Keratinocyte (primary cell): Measurements from ENCODE around the gene GTF2H4. TPM values are rescaled to one million over a fixed set of nuclear protein-coding genes. Genes with fewer than 3 reads are reported as not detected.

Experiments
- DNase-seq: peaks from one replicate; pipeline ENCODE4 v3.0.0-alpha.2; 2011; ENCODE audit warnings: low read depth, missing footprints, low spot score
- FAIRE-seq: peaks from 2 replicates; lab custom pipeline; 2011; peaks lifted over from hg19 to GRCh38; lab: Jason Lieb, UNC
- H2AFZ ChIP-seq: 2 replicates; pipeline ENCODE4 v1.6.0; 2012; ENCODE audit warnings: low read length, control low read depth, inconsistent platforms; ENCODE audit not compliant: control insufficient read depth
- H3K27ac ChIP-seq: 2 replicates; pipeline ENCODE4 v1.5.1; 2011; ENCODE audit warnings: low read length; ENCODE audit not compliant: control insufficient read depth, insufficient read depth
- H3K27me3 ChIP-seq: 3 replicates; pipeline ENCODE4 v1.6.0; 2011; ENCODE audit warnings: low read length; ENCODE audit not compliant: control insufficient read depth, insufficient read depth; ENCODE audit errors: extremely low read depth
- H3K36me3 ChIP-seq, 2 experiments: 2 replicates in 1 of 2; 3 replicates in 1 of 2; pipeline ENCODE4 v1.5.1; 2011; ENCODE audit warnings: low read length in 2 of 2, mild to moderate bottlenecking in 1 of 2; ENCODE audit not compliant: control insufficient read depth in 2 of 2, insufficient read depth in 2 of 2; ENCODE audit errors: extremely low read depth in 1 of 2
- H3K4me1 ChIP-seq: 3 replicates; pipeline ENCODE4 v1.5.1; 2011; ENCODE audit warnings: low read length; ENCODE audit not compliant: control insufficient read depth, insufficient read depth; ENCODE audit errors: extremely low read depth
- H3K4me2 ChIP-seq: 3 replicates; pipeline ENCODE4 v1.6.0; 2011; ENCODE audit warnings: low read depth, low read length; ENCODE audit not compliant: control insufficient read depth, insufficient read depth; ENCODE audit errors: extremely low read depth
- H3K4me3 ChIP-seq, 3 experiments: fragments of 200-600 bp in 1 of 3; sonication (generic) in 1 of 3; 2 replicates in 2 of 3; 3 replicates in 1 of 3; pipeline ENCODE4 v1.5.1; 2011 to 2016; ENCODE audit warnings: low read length in 3 of 3, mild to moderate bottlenecking in 3 of 3, control low read depth in 2 of 3, inconsistent platforms in 1 of 3, low read depth in 1 of 3, mixed read lengths in 1 of 3, mixed run types in 1 of 3, moderate library complexity in 1 of 3; ENCODE audit not compliant: control insufficient read depth in 2 of 3, insufficient read depth in 2 of 3; ENCODE audit errors: extremely low read depth in 1 of 3
- H3K79me2 ChIP-seq: 2 replicates; pipeline ENCODE4 v1.6.0; 2012; ENCODE audit warnings: low read length; ENCODE audit not compliant: control insufficient read depth, insufficient read depth
- H3K9ac ChIP-seq: 3 replicates; pipeline ENCODE4 v1.6.0; 2011; ENCODE audit warnings: low read length; ENCODE audit not compliant: control insufficient read depth, insufficient read depth; ENCODE audit errors: extremely low read depth
- H3K9me1 ChIP-seq: 3 replicates; pipeline ENCODE4 v1.6.0; 2011; ENCODE audit warnings: low read length; ENCODE audit not compliant: control insufficient read depth, insufficient read depth; ENCODE audit errors: extremely low read depth
- H3K9me3 ChIP-seq: 2 replicates; pipeline ENCODE4 v1.5.1; 2012; ENCODE audit warnings: low read depth, low read length; ENCODE audit not compliant: control insufficient read depth
- H4K20me1 ChIP-seq: 3 replicates; pipeline ENCODE4 v1.6.0; 2011; ENCODE audit warnings: low read length; ENCODE audit not compliant: control insufficient read depth, insufficient read depth; ENCODE audit errors: extremely low read depth
- EZH2 ChIP-seq: IDR thresholded peaks from one replicate; pipeline ENCODE4 v1.6.1; 2012; ENCODE audit warnings: inconsistent platforms, mild to moderate bottlenecking, low read length, moderate library complexity
- dilution Hi-C: fragments of 300-500 bp; cut with MboI; formaldehyde crosslinking; loops from one replicate; pipeline ENCODE4 v1.7.0; 2020; ENCODE audit warnings: low sequenced_read_pairs; ENCODE audit not compliant: extremely low pct_ligation_motif_present
- polyA plus RNA-seq, 5 experiments: library from polyadenylated mRNA; depleted of rRNA in 3 of 5; stranded (reverse) in 3 of 5; stranded (forward) in 1 of 5; unstranded in 1 of 5; fragments of >200 nt; gene quantifications; 1 replicate in 1 of 5; 2 replicates in 3 of 5; 3 replicates in 1 of 5; pipeline versions ENCODE4 v1.2.1 to v1.2.3, GENCODE V29; 2011 to 2012; ENCODE audit warnings: missing spikeins in 2 of 5, low read depth in 1 of 5, low replicate concordance in 1 of 5
- TF ChIP-seq, protein P1 (sequence below), 3 experiments: IDR thresholded peaks in 1 of 3; conservative IDR thresholded peaks in 1 of 3; optimal IDR thresholded peaks in 1 of 3; 2 replicates in 2 of 3; 3 replicates in 1 of 3; pipeline versions ENCODE3 to v1.5.1; 2011; ENCODE audit warnings: low read length in 3 of 3, mild to moderate bottlenecking in 3 of 3, moderate library complexity in 2 of 3, control low read depth in 1 of 3, inconsistent platforms in 1 of 3; ENCODE audit not compliant: insufficient read depth in 2 of 3; ENCODE audit errors: extremely low read depth in 1 of 3

Gene GTF2H4
- polyA plus RNA-seq, 1 donor (not counting 4 experiments of a cell fraction or from before 2014, with no cell fraction given), result 38.7 TPM

DNA sequence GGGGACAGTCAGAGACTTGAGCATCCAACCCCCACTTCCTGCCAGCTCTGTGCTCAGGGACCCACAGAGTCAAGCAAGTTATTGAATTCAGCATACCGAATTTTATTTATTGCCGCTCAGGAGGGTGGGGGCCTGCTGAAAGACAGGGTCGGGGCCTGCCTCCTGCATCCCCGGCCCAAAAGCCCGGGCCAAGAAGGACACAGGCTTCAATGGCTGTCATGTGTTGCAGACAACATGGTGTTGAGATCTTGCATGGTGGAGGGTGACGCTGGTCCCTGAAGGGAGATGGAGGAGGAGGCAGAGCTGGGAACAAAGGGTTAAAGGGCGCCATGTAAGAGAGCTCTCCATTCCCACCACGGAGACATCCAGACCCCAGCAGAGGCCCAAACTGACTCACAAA lies 23.3 kb downstream of the GTF2H4 start:
- dilution Hi-C loops, result loop anchor here (25.0 kb wide), 1 partner anchor 131 kb away; no protein-coding TSS in a partner anchor
- Histone ChIP-seq H3K4me2 (no peak overlapping the region), H3K4me1 (peaks cover 12% of the 10 kb centered on the region), H3K27ac (no peak overlapping the region), H3K9me1 (peaks cover 2% of the 10 kb centered on the region), H4K20me1 (no peaks in the 10 kb centered on the region), H3K9me3 (no peaks in the 10 kb centered on the region), H3K36me3 (peaks cover 2 to 4% of the 10 kb centered on the region in 2 experiments), H3K27me3 (no peaks in the 10 kb centered on the region), H3K9ac (no peak overlapping the region), H3K4me3 (no peak overlapping the region), H2AFZ (no peak overlapping the region), H3K79me2 (no peaks in the 10 kb centered on the region)
- no peak for TF ChIP-seq EZH2
- TF ChIP-seq, protein P1, sequence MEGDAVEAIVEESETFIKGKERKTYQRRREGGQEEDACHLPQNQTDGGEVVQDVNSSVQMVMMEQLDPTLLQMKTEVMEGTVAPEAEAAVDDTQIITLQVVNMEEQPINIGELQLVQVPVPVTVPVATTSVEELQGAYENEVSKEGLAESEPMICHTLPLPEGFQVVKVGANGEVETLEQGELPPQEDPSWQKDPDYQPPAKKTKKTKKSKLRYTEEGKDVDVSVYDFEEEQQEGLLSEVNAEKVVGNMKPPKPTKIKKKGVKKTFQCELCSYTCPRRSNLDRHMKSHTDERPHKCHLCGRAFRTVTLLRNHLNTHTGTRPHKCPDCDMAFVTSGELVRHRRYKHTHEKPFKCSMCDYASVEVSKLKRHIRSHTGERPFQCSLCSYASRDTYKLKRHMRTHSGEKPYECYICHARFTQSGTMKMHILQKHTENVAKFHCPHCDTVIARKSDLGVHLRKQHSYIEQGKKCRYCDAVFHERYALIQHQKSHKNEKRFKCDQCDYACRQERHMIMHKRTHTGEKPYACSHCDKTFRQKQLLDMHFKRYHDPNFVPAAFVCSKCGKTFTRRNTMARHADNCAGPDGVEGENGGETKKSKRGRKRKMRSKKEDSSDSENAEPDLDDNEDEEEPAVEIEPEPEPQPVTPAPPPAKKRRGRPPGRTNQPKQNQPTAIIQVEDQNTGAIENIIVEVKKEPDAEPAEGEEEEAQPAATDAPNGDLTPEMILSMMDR (optimal IDR thresholded peaks at IDR 0.05 in 1 of 3, IDR thresholded peaks at IDR 0.05 in 1 of 3, conservative IDR thresholded peaks at IDR 0.05 in 1 of 3; ENCODE audit: extremely low read depth in 1 of 3, insufficient read depth in 2 of 3, low read length in 3 of 3), result no peak
- DNase-seq (no peak), FAIRE-seq (no peak)

DNA sequence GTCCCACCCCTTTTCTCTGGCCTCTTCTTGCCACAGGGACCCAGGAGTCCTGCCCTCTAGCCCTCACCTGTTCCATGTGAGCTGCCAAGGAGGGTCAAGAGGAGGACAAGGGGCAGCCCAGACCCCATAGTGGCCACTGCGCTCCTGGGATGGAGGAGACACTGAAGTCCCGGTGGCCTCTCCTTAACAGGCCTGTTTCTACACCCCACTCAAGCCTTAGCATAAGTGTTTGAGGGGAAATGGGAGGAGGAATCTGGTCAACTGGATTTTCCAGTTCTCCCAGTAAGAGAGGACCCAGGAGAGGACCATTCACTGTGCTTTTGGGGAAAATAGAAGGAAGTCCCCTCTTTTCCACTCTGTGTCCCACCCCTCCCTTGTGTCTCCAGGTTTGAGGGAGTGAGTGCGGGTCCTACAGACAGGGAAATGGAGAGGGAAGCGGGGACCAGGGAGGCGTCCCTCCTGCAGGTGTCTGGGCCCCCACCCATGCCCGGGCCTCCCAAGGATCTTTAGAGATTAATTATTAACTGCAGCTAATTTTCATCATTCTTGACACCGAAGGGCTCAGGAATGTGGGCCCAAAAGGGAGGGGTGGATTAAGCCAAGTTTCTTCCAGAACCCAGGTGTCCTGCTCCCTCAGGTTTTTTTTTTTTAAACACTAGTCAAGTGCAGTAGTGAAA lies 24.1 kb downstream of the GTF2H4 start, which contains the start of gene SFTA2:
TSS of gene SFTA2 (minus strand) at position 202 of the 677 bp plus-strand sequence. CDS start at position 128, 74 bp downstream.
- Histone ChIP-seq H3K4me3 (no peak within 1 kb of the TSS), H3K9me3 (no peaks in the 10 kb centered on the region), H3K36me3 (no peaks in the 10 kb centered on the region), H3K9me1 (no peaks in the 10 kb centered on the region), H3K4me2 (no peak within 1 kb of the TSS), H4K20me1 (no peaks in the 10 kb centered on the region), H2AFZ (no peak within 1 kb of the TSS), H3K27me3 (no peaks in the 10 kb centered on the region), H3K9ac (no peak within 1 kb of the TSS), H3K4me1 (peaks cover 6% of the 10 kb centered on the region), H3K27ac (no peak within 1 kb of the TSS), H3K79me2 (no peaks in the 10 kb centered on the region)
- TF ChIP-seq, protein P1 (optimal IDR thresholded peaks at IDR 0.05 in 1 of 3, IDR thresholded peaks at IDR 0.05 in 1 of 3, conservative IDR thresholded peaks at IDR 0.05 in 1 of 3; ENCODE audit: extremely low read depth in 1 of 3, insufficient read depth in 2 of 3, low read length in 3 of 3), result no peak
- TF ChIP-seq EZH2, result no peak
- DNase-seq (no peak), FAIRE-seq (no peak)
- dilution Hi-C loops, result loop anchor here (25.0 kb wide), 1 partner anchor 130 kb away; no protein-coding TSS in a partner anchor
